Activated naive CD8-positive, alpha-beta T cell treated with anti-CD3 and anti-CD28 coated beads, Interleukin-2, amount 50 U/mL, for 16 hours (primary cell): ENCODE measurements around the gene GPR82.
"Not testable (repeated sequence)": the region's sequence is repeated elsewhere in the genome, so short reads cannot be mapped to it uniquely, and the experiment has no call there.

ENCODE experiments used
- DNase-seq: peaks from one replicate; pipeline ENCODE4 v3.0.0-alpha.2; 2020; ENCODE audit warnings: low read depth, low spot score

GPR82 gene

GRCh38 chrX:41718481-41719235, 5.3 kb upstream of the GPR82 start:
- DNase-seq, result no peak

DNA sequence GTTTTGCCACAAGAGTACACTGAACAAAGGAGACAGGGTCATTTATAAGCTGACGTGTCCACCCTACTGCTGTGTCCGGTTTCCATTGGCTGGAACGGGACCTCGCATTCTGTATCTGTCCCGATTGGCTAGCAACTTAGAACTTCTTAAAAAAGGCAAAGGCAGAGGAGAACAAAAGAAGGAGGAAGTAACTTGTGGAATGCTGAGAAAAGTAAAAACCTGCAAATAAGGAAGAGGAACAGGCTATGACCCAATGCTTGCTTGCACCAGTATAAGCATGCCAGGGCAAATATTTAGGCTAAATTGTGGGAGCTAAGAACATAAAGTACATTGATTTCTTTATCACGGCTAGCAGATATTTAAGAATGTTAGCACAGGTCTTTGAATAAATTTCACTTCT, 4.4 kb upstream of the GPR82 start:
- not testable (repeated sequence) for DNase-seq

- no peak for DNase-seq
These were observed 3.7 kb upstream of the GPR82 start for GRCh38 chrX:41720125-41720779.

GRCh38 chrX:41721590-41721989, 2.4 kb upstream of the GPR82 start:
- no peak for DNase-seq

- DNase-seq, result no peak
These were observed 1.8 kb upstream of the GPR82 start for GRCh38 chrX:41722214-41722613.

DNA sequence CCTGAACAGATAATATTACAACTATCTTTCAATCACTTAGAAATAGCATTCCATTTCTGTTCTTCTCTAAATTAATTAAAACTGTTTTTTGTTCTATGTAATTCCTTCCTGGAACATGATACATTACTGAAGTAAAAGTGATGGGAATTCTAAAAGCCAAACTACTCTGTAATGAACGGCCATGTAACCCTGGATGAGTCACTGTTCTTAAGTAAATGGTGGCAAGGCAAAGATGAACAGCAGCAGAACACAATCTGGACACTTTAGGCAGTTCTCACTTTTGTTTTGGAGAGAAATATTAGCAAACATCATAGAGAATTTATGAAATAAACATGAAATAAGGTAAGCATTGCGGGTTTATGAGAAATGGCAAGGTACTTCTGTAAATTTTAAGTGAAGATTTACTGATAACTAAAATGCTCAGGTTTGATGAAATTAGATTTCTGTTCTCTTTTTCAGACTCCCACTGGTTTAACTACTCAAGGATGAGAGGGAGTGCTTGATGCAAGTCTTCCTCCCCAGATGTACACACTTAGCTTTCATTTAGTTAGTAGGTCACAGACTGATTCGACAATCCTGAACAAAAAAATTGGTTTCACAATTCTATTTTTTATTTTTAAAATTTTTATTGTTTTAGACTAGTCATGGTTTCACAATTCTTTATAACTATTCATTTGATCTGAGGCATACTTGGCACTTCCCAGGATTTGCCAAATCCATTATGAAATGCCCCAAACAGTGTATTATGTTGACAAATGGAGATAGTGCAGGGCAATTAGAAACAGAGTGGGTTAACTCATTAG, 964 bp upstream of the GPR82 start:
- no peak for DNase-seq

- DNase-seq, result no peak
These were observed 4.1 kb downstream of the GPR82 start for GRCh38 chrX:41728125-41728524.

- DNase-seq, result no peak
These were observed 6.1 kb downstream of the GPR82 start for GRCh38 chrX:41730081-41730480.

DNA sequence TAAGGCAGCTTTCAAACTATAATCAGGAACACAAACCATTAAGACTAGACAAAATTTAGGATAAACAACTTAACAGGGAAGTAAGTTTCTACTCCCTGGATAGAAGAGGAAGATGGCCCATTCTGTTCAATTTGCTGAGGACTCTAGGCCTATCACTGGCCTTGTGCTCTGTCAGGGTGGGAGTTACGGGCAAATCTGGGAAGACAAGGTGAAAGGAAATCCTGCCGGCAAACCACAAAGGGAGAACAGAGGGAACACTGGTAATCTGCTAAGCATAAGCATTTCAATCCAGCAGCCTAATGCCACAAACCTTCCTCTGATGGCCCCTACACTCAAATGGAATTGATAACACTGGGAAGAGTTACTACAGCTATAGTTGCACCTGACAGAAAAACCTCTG, 8.3 kb downstream of the GPR82 start:
- no peak for DNase-seq

- no peak for DNase-seq
These were observed 10.0 kb downstream of the GPR82 start for GRCh38 chrX:41733939-41734338.

DNA sequence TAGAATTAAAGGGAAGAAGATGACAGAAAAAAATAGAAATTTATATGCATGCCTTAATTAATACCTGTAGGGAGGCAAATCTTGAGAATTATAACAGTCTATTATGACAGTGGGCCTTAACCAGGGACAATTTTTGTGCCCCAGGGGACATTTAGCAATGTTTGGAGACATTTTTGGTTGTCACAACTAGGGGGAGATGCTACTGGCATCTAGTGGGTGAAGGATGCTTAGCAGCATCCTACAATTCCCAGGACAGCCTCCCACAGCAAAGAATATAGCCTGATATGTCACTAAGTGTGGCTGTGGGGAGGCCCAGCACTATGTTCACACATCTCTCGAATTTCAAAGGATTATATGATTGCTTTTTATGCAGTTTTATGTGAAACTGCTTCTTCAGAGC, 10.5 kb downstream of the GPR82 start:
- no peak for DNase-seq

GRCh38 chrX:41737065-41737464, 13.1 kb downstream of the GPR82 start:
- no peak for DNase-seq

- no peak for DNase-seq
These were observed 15.9 kb downstream of the GPR82 start for GRCh38 chrX:41739871-41740270.

DNA sequence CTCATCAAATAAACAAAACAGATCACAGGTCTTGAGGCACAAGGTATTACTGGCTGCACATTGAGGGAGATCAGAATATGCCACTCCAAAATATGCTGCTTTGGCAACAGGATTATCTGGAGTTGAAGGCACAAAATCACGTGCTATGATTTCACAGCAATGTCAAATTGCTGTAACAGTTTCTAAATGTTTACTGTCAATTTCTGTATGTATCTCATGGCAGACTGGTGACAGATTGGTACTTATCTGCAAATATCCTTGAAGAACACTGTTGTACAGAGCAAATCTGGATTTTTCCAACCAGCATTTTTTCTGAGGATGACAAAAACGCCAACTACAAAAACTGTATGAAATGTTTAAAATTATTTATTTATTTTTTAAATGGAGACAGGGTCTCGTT, 26.7 kb downstream of the GPR82 start:
- DNase-seq, result no peak

GRCh38 chrX:41758401-41758800, 34.4 kb downstream of the GPR82 start:
- DNase-seq, result no peak

GRCh38 chrX:41759817-41760216, 35.8 kb downstream of the GPR82 start:
- DNase-seq, result no peak

DNA sequence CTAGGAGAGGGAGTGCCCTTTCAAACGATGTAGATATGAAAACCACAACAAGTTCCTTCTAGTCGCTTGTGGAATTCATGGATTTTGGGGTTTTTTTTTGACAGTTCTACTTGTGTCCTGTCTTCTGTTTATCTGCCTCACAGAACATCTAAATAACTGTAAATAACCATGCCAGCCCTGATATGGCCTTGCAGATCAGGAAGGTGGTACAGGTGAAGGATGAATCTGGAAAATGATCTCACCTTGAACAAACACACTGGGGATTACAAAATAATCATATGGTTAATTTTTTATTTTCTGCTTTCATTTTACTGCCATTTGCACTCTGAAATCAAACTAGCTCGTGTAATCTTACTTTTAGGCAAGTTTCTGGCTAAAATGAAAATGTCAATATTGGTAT, 37.2 kb downstream of the GPR82 start:
- no peak for DNase-seq

DNA sequence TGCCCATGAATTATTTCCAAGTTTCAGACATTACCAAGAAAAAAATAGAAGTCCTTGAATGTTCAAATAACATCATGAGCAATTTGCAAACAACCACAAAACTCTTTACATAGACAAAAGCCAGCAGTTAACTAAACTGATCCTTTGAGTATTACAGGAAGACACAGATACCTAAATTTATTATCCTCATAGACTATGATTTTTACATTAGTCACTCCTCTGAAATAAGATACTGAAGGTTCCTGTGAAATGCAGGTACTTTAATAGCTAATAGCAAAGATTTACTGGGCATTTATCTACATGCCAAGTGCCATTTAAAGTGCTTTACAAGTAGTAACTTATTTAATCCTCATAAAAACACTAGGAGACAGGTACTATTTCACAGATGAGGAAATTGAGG, 37.7 kb downstream of the GPR82 start:
- no peak for DNase-seq

DNA sequence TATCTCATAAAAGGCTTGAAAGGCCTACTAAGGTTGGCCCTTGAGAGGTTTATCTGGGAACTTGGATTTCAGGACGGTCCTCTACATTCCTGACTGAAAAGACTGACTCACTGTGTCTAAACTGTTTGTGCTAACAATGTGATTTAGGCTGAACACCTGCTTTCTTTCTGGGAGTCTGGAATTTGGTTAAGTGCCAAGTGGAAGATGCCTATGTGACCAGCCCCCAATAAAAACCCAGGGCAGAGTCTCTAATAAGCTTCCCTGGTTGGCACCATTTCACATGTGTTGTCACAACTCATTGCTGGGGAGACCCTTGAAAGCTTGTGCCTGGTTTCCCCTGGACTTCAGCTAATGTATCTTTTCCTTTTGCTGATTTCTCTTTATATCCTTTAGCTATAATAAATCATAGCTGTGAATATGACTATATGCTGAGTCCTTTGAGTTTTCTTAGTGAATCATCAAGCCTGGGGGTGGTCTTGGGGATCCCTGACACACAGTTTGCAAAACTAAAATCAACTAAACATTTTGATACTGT, 55.1 kb downstream of the GPR82 start:
- DNase-seq, result no peak
